ENCODE results near the gene GLOD4.
A peak's percentile ranks its signal among the peaks of the same experiment; 100 is the strongest.
"Not testable (repeated sequence)": the region's sequence is repeated elsewhere in the genome, so short reads cannot be mapped to it uniquely, and the experiment has no call there.

The GLOD4 gene

DNA sequence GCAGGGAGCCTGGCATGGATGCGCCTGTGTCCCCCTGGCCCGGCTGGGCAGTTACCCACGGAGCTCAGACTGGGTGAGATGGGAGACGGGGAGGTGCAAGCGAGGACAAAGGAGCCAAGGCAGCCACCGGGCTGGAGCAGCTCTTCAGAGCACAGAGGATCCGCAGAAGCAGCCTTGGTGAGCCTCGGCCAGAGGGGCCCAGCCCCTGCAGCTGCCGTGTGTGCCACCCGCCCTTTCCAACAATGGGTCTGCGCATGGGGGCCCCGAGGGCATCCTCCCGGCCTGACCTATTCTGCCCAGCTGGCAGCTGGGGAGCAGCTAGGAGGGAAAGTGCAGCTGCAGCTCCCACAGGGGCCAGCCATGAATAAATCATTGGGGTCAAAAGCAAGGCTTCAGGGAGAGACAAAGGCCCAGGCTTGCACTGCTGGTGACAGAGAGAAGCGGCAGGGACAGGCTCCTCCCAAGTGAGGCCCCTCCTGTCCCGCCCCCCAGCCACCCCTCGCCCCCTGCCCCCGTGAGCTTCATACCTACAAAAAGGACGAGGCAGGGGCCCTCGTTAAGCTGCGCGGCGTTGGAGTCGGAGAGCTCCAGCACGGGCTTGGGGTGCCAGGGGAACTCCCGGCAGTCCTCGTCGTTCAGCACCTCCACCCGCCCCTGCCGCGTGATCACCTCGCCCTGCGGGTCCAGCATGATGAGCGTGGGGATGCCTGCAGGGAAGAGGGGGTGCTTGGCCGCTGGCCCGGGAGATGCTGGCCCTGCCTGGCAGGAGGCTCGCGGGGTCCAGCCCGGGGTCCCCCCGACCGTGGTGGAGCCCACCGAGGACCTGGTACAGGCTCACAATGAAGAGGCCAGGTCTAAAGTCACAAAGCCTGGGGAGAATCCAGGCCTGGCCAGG is 22.7 kb upstream of the GLOD4 start:
- DNase-seq, result no peak

- DNase-seq, result no peak
Observed at GRCh38 chr17:802901-803881, 21.1 kb upstream of the GLOD4 start.

DNA sequence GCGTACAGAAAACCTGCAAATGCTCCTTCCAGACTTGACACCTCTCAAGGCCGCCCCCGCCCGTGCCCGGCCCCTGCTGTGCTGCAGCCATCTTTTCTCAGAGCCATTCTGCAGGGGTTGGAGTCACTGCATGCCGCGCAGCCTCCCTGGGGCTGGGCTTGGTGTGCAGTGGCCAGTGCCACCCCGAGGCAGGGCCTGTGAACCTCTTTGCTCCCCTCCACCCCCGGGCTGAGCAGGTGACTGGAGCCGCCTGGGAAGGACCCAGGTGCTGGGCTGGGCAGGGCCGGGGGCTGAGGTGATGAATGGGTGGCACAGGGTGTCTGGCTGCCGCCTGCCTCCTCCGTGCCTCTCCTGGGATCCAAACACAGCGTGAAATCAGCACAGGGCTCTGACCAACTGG is 20.4 kb upstream of the GLOD4 start:
- no peak for DNase-seq

- no peak for DNase-seq
Observed at GRCh38 chr17:801660-802059, 19.6 kb upstream of the GLOD4 start.

- no peak for DNase-seq
Observed at GRCh38 chr17:800446-801242, 18.6 kb upstream of the GLOD4 start.

GRCh38 chr17:799261-799660 is 17.2 kb upstream of the GLOD4 start:
- no peak for DNase-seq

DNA sequence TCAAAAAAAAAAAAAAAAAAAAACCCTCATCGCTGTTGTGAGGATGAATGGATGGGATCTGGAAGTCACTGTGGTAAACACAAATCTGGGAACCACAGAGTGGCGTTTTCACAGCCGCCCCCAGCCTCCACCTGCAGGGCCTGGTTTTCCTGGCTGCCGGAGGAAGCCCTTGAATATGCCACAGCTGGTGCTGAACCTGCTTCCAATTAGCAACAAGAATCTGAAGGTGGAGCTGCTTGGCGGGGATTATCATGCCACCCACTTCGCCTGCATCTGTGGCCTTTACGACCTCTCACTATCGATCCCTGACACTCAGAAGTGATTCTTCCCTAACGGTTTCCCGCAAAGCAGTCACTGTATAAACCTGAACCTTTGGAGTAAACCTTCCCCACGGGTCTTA is 16.2 kb upstream of the GLOD4 start:
- DNase-seq, result no peak

- no peak for DNase-seq
Observed at GRCh38 chr17:797236-797840, 15.3 kb upstream of the GLOD4 start.

DNA sequence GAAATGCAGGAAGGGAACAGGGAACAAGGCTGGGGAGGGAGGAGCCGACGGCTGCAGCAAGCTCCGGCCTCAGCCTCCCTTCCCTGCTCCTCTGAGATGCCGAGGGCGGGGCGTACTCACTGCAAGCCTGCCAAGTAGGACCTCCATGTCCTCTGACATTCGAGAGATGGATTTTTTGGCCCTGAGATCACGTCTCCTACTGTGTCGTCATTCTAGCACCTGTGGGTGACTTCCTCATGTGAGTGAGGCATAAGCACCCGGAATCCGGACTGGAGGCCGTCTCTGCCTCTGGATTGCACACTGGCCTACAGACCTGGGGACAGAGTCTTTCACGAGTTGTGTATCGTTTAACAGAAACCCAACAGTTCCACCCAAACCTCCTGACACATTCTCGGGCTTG is 14.5 kb upstream of the GLOD4 start:
- no peak for DNase-seq

DNA sequence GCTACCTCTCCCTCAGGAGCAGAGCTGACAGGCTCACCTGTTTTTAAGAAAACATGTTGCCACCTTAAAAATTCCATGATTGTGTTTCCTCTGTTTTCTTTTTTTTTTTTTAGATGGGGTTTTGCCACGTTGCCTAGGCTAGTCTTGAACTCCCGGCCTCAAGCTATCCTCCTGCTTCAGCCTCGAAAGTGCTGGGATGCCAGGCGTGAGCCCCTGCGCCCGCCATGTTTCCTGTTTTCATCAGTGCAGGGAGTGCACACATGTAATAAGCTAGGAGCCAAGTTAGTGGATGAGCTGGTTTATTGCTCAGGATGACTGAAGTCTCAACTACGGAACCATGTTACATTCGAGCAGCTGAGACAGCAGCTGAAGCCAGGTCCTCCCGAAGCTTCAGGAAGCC is 13.6 kb upstream of the GLOD4 start:
- no peak for DNase-seq

DNA sequence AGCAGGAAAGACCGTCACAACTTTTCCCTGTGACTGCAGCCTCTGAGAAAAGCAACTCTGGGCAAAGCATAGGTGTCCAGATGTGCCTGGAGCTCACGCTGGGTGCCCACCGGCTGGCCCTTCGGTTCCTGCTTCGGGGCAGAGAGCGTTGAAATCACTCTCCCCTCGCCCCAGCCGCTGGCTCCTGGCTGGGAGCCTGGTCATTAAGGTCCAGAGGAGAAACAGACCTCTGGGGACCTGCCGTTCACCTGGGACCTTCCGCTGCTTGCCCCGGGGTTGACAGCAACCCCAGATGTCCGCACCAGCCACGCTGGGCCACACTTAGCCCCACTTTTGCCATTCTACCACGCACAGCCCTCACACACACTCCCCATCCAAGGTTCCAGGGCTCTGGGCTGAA is 13.2 kb upstream of the GLOD4 start:
- DNase-seq, result no peak

DNA sequence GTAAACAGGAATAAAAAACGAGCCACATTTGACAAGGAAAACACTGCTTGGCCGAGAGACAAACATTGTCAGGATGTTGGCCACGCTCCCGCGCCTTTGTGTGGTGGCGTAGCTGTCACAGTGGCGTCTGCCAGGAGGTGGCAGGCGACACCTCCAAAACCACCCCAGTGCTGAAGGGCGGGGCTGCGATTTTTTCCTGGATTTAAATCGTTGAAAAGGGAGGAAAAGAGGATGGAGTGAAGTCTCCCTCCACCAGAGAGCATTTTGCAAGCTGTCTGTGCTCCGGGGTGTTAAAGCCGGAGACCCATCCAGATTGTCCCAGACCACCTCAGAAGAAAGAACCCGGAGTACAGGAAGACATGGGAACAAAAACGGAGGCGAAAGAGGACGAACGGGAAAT is 12.8 kb upstream of the GLOD4 start:
- peak; percentile 71 for DNase-seq

DNA sequence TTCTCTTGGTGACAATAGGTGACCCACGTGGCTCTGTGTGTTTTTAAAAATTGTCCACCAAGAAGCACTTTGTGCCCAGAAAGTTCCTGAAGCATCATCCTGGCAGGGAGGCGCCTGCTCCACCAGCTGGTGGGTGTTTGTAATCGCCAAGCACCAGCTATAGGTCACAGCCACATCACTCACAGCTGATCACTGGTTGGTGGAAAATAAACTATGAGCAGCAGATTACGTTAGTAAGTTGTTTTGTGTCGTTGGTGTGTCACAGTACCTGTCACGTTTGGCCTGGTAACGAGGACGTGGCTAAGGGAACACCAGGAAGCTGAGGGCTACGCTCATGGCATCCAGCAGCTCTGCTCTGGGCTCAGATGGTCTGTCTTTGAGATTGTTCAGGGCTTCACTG is 10.2 kb upstream of the GLOD4 start:
- no peak for DNase-seq

- DNase-seq, result no peak
Observed at GRCh38 chr17:791829-792228, 9.7 kb upstream of the GLOD4 start.

DNA sequence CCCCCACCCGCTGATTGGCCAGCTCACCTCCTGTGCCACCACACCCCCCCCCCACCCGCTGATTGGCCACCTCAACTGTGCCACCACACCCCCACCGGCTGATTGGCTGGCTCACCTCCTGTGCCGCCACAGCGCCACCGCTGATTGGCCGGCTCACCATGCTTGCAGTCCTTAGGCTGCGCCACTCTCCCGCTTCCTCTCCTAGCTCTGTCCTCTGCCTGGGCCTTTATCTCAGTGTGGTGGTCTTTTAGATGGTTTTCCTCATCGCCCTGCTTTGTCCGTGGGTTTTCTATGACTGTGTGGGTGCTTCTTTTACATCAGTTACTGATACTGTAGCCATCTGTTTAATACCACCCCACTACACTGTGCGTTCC is 8.8 kb upstream of the GLOD4 start:
- DNase-seq, result not testable (repeated sequence)

- peak; percentile 57 for DNase-seq
Observed at GRCh38 chr17:789931-790873, 8.1 kb upstream of the GLOD4 start.

DNA sequence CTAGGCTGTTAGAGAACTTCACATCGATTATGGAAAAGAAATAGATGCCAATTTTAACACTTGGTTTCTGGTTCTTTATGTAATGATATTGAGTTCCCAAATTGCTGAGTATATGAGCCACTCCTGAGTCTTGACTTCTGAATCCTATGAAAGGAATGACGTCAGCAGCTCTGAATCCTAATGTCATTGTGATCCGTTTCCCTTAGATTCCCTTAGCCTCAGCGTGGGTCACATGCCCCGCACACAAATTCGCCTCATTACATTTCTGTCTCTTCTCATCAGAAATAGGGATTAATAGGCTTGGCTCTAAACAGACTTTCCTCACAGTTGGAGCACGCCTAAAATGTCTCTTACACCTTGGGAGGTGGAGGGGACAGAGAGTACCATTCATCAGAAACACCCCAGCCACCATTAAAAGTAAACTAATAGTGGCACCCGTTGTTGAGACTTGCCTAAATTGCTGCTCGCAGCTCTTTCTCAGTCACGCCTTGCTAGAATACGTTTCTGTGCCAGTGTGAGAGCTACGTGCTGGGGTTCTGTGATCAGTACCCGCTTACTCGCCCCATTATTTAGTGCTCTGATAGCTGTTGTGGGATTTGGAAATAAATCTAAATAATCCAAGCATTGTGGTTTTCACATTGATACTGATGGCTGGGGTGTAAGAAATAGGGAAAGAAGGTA is 7.2 kb upstream of the GLOD4 start:
- no peak for DNase-seq

DNA sequence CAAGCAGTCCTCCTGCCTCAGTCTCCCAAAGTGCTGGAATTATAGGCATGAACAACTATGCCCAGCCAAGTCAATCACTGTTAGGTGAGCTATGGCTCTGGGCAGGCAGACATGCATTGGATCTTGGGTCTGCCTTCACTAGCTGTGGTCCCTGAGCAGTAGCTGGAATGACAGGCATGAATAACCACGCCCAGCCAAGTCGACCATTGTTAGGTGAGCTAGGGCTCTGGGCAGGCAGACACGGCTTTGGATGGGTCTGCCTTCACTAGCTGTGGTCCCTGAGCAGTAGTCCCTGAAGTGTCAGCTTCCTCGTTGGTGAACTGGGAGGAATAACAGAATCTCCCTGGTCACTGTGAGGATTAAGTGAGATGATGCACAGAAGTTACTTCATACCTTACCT is 6.5 kb upstream of the GLOD4 start:
- no peak for DNase-seq

- DNase-seq, result no peak
Observed at GRCh38 chr17:787641-788221, 5.7 kb upstream of the GLOD4 start.

- not testable (repeated sequence) for DNase-seq
Observed at GRCh38 chr17:785901-786300, 3.8 kb upstream of the GLOD4 start.
